ENCODE results near the gene NOS2. TPM values are rescaled to one million over a fixed set of nuclear protein-coding genes. Genes with fewer than 3 reads are reported as not detected.
"Not testable (repeated sequence)": the region's sequence is repeated elsewhere in the genome, so short reads cannot be mapped to it uniquely, and the experiment has no call there.

NOS2 gene
- total and polyA plus RNA-seq, 7 donors, result 0.16 to 94.0 (median 2.2) TPM; not detected in 1

DNA sequence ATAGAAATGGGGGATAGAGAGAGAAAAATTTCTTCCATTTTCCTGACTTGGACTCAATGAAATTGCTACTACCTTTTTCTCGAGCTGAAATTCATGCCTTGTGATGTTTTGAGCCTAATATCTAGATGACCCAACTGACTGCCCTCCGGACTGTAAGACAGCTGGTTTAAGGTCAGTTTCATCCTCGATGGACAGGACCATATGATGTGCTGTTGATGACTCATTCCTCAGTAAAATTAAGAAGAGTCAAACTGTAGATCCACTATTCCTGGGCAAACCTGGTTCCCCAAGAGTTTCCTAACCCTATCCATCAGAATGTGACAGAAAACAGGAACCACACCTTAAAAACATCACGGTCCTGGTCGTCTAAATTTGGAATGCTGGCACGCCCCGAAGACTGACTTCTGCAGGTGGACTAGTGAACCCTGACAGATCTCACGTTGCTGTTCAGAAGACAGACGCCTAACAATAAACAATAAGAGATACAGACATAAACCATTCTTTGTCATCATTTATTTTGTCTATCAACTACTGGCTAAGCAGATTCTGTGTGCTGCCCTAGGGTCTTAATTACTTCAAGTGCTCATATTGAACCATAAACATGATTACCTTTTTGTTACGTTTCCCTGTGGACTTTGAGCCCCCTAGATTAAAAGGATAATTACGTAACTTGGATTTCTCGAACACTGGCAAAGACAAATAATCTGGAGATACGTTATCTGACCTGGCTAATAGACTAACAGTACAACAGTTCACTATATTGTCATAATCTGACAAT lies 45.1 kb upstream of the NOS2 start:
- H3K27ac ChIP-seq, result no peak overlapping the region
- H3K4me3 ChIP-seq, result no peak overlapping the region
- intact Hi-C loops (cut with DNase I), result no loop called here
- TF ChIP-seq POLR2AphosphoS5 (IDR thresholded peaks at IDR 0.05) (no peak), CTCF (IDR thresholded peaks at IDR 0.05) (no peak), EP300 (IDR thresholded peaks at IDR 0.05) (no peak), POLR2A (IDR thresholded peaks at IDR 0.05) (no peak)
- H3K9me3 ChIP-seq, result no peaks in the 10 kb centered on the region
- no peaks in the 10 kb centered on the region for H3K36me3 ChIP-seq
- 14 to 50% methylated on average over 13 of the region's 13 CpGs for WGBS, 2 donors
- H3K27me3 ChIP-seq, result no peaks in the 10 kb centered on the region
- no peaks in the 10 kb centered on the region for H3K4me1 ChIP-seq
- DNase-seq, result no peak

DNA sequence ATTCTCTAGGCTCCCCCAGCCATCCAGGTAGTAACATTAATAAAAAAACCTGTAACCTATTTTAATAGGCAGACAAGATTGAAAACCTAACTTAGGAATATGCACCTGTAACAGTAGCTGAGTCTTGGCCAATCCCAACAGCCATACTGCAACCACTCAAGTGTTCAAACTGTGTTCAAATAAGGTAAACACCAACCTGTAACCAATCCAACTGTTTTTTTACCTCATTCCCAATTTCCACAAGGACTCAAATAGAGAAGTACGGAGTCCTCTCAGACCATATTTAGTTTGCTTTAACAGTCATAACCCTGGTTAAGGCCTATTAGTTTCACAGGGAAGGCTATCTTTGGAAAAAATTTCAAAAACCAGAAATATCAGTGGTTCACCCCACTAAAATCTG lies 40.4 kb upstream of the NOS2 start:
- Histone ChIP-seq H3K4me1 (no peaks in the 10 kb centered on the region), H3K27me3 (no peaks in the 10 kb centered on the region), H3K36me3 (no peaks in the 10 kb centered on the region), H3K9me3 (no peaks in the 10 kb centered on the region), H3K27ac (no peak overlapping the region), H3K4me3 (no peak overlapping the region)
- TF ChIP-seq EP300 (IDR thresholded peaks at IDR 0.05) (no peak), CTCF (IDR thresholded peaks at IDR 0.05) (no peak), POLR2AphosphoS5 (IDR thresholded peaks at IDR 0.05) (no peak), POLR2A (IDR thresholded peaks at IDR 0.05) (no peak)
- DNase-seq, result no peak
- WGBS, 2 donors, result 54 to 77% methylated on average over 1 of the region's 1 CpG
- intact Hi-C loops (cut with DNase I), result no loop called here

GRCh38 chr17:27840406-27840678 lies 40.0 kb upstream of the NOS2 start:
- H3K27me3 ChIP-seq; intact Hi-C loops (cut with DNase I); H3K36me3 ChIP-seq; DNase-seq; H3K9me3 ChIP-seq; H3K4me1 ChIP-seq; H3K4me3 ChIP-seq; H3K27ac ChIP-seq: not testable (repeated sequence)
- WGBS, 2 donors, result no CpG with 5 or more reads among the region's 1 CpG

GRCh38 chr17:27839571-27840405 lies 39.5 kb upstream of the NOS2 start:
- H3K4me1 ChIP-seq; H3K27ac ChIP-seq; H3K4me3 ChIP-seq; H3K27me3 ChIP-seq; H3K9me3 ChIP-seq; H3K36me3 ChIP-seq; intact Hi-C loops (cut with DNase I); DNase-seq: not testable (repeated sequence)
- 9 to 51% methylated on average over 1 of the region's 4 CpGs for WGBS, 2 donors

- 57 to 80% methylated on average over 2 of the region's 3 CpGs for WGBS, 2 donors
- H3K27me3 ChIP-seq; DNase-seq; H3K9me3 ChIP-seq; intact Hi-C loops (cut with DNase I); H3K4me1 ChIP-seq; H3K27ac ChIP-seq; H3K36me3 ChIP-seq; H3K4me3 ChIP-seq: not testable (repeated sequence)
These were observed 38.3 kb upstream of the NOS2 start for GRCh38 chr17:27838607-27839006.

- DNase-seq; H3K4me1 ChIP-seq; H3K4me3 ChIP-seq; H3K36me3 ChIP-seq; H3K27ac ChIP-seq; intact Hi-C loops (cut with DNase I); H3K9me3 ChIP-seq; H3K27me3 ChIP-seq: not testable (repeated sequence)
- 93 to 98% methylated on average over 1 of the region's 1 CpG for WGBS, 2 donors
These were observed 37.4 kb upstream of the NOS2 start for GRCh38 chr17:27837769-27838168.

GRCh38 chr17:27836651-27837050 lies 36.3 kb upstream of the NOS2 start:
- no peaks in the 10 kb centered on the region for H3K27me3 ChIP-seq
- no peak overlapping the region for H3K4me3 ChIP-seq
- TF ChIP-seq CTCF (IDR thresholded peaks at IDR 0.05), result no peak
- TF ChIP-seq POLR2A (IDR thresholded peaks at IDR 0.05), result no peak
- TF ChIP-seq EP300 (IDR thresholded peaks at IDR 0.05), result no peak
- DNase-seq, result no peak
- H3K9me3 ChIP-seq, result peaks cover 0 to 3% (median 0%) of the 10 kb centered on the region in 4 donors
- intact Hi-C loops (cut with DNase I), result no loop called here
- no peak overlapping the region for H3K27ac ChIP-seq
- no peaks in the 10 kb centered on the region for H3K4me1 ChIP-seq
- H3K36me3 ChIP-seq, result no peaks in the 10 kb centered on the region
